Measurements from ENCODE around the gene ARID1B. TPM values are rescaled to one million over a fixed set of nuclear protein-coding genes. Genes with fewer than 3 reads are reported as not detected.

Gene ARID1B
- total RNA-seq, 4 donors from 2014 or later: 87.1 to 194 (median 115) TPM

DNA sequence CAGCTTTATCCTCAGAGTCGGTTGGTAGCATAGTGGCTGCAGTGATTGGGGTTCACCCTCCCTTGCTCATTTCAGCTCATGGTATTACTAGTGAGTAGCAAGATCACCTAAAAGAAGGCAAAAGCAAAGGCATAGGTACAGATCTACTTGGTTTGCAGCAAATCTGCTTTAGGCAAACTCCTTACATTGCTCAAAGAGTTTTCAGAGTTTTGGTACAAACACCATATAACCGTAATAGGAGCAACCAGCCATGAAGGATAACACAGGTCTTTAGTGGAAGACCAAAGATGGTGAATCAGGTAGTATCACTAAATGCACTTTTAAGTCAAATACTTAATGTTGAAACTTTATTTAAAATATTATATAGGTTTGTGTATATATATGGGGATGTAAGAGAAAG is 172.9 kb downstream of the ARID1B start:
- no peaks in the 10 kb centered on the region for H3K36me3 ChIP-seq

DNA sequence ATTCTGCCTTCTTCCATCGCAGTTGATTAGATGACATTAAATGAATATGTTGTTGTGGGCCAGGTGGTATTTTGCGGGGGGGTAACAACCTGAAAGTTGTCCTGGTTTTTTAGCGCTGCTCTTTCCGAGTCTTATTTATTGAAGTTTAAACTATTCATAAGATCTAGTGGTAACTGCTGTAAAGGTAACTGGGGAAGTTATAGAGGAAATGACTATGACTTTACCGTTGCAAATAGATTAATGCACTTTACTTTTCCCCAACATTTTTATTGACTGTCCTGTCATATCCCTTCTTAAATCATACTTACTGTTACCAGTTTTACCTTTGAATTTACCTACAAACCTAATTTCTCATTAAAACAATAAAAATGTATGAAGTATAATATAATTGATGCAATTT is 173.4 kb downstream of the ARID1B start:
- H3K27ac ChIP-seq: no peak overlapping the region
- 69 to 86% methylated on average over 2 to 5 of the region's 5 CpGs for WGBS, 2 donors (ENCODE audit: low coverage in 1 of 2)
- intact Hi-C loops (cut with DNase I; ENCODE audit: low total_unique reads) (no loop called here), in situ Hi-C loops (cut with MboI; ENCODE audit: low pct_ligation_motif_present in 1 of 4, low pct_unique_long_range_greater_than_20kb in 1 of 4, low sequenced_read_pairs in 3 of 4) (no loop called here)
- TF ChIP-seq, protein P1, sequence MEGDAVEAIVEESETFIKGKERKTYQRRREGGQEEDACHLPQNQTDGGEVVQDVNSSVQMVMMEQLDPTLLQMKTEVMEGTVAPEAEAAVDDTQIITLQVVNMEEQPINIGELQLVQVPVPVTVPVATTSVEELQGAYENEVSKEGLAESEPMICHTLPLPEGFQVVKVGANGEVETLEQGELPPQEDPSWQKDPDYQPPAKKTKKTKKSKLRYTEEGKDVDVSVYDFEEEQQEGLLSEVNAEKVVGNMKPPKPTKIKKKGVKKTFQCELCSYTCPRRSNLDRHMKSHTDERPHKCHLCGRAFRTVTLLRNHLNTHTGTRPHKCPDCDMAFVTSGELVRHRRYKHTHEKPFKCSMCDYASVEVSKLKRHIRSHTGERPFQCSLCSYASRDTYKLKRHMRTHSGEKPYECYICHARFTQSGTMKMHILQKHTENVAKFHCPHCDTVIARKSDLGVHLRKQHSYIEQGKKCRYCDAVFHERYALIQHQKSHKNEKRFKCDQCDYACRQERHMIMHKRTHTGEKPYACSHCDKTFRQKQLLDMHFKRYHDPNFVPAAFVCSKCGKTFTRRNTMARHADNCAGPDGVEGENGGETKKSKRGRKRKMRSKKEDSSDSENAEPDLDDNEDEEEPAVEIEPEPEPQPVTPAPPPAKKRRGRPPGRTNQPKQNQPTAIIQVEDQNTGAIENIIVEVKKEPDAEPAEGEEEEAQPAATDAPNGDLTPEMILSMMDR (IDR thresholded peaks at IDR 0.05): no peak
- TF ChIP-seq POLR2A (IDR thresholded peaks at IDR 0.05) (no peak), EP300 (IDR thresholded peaks at IDR 0.05; ENCODE audit: low read depth) (no peak), POLR2AphosphoS5 (IDR thresholded peaks at IDR 0.05) (no peak)
- no peaks in the 10 kb centered on the region for H3K9me3 ChIP-seq
- no peak overlapping the region for H3K4me3 ChIP-seq
- no peaks in the 10 kb centered on the region for H3K36me3 ChIP-seq
- no peak for DNase-seq
- peaks cover 14 to 69% (median 45%) of the 10 kb centered on the region in 4 donors for H3K4me1 ChIP-seq
- H3K27me3 ChIP-seq: no peaks in the 10 kb centered on the region

More for the DNA sequence above, 172.9 kb downstream of the ARID1B start:
- no peak for TF ChIP-seq POLR2A (IDR thresholded peaks at IDR 0.05)
- Histone ChIP-seq H3K4me3 (no peak overlapping the region), H3K27me3 (no peaks in the 10 kb centered on the region), H3K9me3 (no peaks in the 10 kb centered on the region), H3K27ac (no peak overlapping the region), H3K4me1 (peaks cover 14 to 65% (median 41%) of the 10 kb centered on the region in 4 donors)
- no peak for DNase-seq
- intact Hi-C loops (cut with DNase I; ENCODE audit: low total_unique reads): no loop called here
- in situ Hi-C loops (cut with MboI; ENCODE audit: low pct_ligation_motif_present in 1 of 4, low pct_unique_long_range_greater_than_20kb in 1 of 4, low sequenced_read_pairs in 3 of 4): no loop called here
- 91 to 94% methylated on average over 1 to 2 of the region's 2 CpGs for WGBS, 2 donors (ENCODE audit: low coverage in 1 of 2)

DNA sequence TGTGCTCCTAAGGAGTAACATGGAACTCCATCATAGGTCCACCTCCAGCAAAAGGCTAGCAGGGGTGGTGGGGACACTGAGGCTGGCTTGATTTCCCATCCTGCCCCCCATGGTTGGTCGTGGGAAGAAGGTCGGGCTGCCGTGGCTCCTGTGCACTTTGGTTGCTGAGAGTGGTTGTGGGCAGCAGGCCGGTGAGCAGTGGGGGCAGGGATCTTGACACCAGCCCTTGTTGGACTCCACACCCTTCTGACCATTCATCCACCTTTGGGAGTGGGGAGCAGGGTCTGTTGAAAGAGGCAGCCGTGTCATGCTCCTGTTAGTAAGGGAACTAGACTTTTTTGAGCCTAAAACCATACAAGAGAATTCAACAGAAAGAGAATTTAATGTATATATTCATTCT is 175.2 kb downstream of the ARID1B start:
- Histone ChIP-seq H3K27me3 (no peaks in the 10 kb centered on the region), H3K4me1 (peaks cover 24 to 70% (median 49%) of the 10 kb centered on the region in 4 donors), H3K4me3 (no peak overlapping the region), H3K9me3 (no peaks in the 10 kb centered on the region), H3K27ac (no peak overlapping the region), H3K36me3 (no peaks in the 10 kb centered on the region)
- in situ Hi-C loops (cut with MboI; ENCODE audit: low pct_ligation_motif_present in 1 of 4, low pct_unique_long_range_greater_than_20kb in 1 of 4, low sequenced_read_pairs in 3 of 4) (no loop called here), intact Hi-C loops (cut with DNase I; ENCODE audit: low total_unique reads) (no loop called here)
- no peak for TF ChIP-seq POLR2A (IDR thresholded peaks at IDR 0.05)
- no peak for TF ChIP-seq EP300 (IDR thresholded peaks at IDR 0.05; ENCODE audit: low read depth)
- DNase-seq: no peak
- 88% methylated on average over 5 of the region's 5 CpGs; no CpG with 5 or more reads in 1 of the 2 donors for WGBS, 2 donors (ENCODE audit: low coverage in 1 of 2)

DNA sequence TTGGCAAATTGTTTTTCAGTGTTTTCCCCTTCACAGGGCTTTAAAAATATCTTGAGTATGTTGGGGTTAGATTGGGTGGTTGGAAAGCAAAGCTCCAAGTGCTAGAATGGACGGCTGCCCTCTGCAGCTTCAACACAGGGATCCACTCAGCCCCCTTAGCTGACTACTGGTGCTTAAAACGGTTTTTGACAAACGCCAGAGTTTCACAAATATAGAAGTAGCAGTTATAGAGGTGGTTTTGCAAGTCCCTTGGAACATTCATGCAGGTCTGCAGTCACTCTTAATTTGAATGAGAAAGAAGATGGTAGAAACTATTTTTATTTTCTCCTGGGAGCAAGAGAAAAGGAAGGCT is 175.9 kb downstream of the ARID1B start:
- TF ChIP-seq POLR2A (IDR thresholded peaks at IDR 0.05): no peak
- no peak for TF ChIP-seq EP300 (IDR thresholded peaks at IDR 0.05; ENCODE audit: low read depth)
- TF ChIP-seq POLR2AphosphoS5 (IDR thresholded peaks at IDR 0.05): no peak
- TF ChIP-seq, protein P1 (IDR thresholded peaks at IDR 0.05): no peak
- in situ Hi-C loops (cut with MboI; ENCODE audit: low pct_ligation_motif_present in 1 of 4, low pct_unique_long_range_greater_than_20kb in 1 of 4, low sequenced_read_pairs in 3 of 4) (no loop called here), intact Hi-C loops (cut with DNase I; ENCODE audit: low total_unique reads) (no loop called here)
- H3K9me3 ChIP-seq: no peaks in the 10 kb centered on the region
- no peaks in the 10 kb centered on the region for H3K36me3 ChIP-seq
- no peak for DNase-seq
- no peak overlapping the region for H3K4me3 ChIP-seq
- peak overlapping the region; percentile 28 to 56 (median 38) for H3K27ac ChIP-seq
- peaks cover 24 to 67% (median 45%) of the 10 kb centered on the region in 4 donors for H3K4me1 ChIP-seq
- H3K27me3 ChIP-seq: no peaks in the 10 kb centered on the region
- 38 to 70% methylated on average over 2 to 3 of the region's 3 CpGs for WGBS, 2 donors (ENCODE audit: low coverage in 1 of 2)

DNA sequence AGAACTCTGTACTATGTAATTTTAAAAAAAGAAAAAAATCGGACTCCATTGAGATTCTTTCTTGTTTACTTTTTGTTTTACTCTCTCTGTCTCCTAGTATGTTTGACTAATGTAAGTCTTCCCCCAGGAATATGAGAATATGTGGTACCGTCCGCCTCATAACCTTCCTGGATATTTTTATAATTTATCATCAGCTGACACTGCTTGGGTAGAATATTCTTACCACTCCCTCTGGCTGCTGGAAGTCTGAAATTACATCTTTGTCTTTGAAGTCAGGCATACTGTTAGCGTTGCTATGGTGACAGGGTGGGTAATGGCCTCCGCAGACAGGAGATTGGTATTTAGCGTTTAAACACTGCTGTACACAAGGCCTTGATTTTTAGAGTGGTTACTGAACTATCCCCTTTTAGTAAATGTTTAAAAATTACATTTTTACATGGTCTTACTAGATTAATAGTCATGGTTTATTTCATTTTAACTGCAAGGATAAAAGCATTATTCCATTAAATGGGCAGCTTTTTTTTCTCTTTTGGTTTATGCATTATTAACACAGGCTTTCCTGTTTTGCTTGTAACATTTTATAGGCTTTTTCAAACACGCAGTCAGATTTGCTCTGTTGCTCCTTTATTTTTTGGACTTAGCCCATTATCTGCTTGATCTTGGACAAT is 176.4 kb downstream of the ARID1B start:
- Histone ChIP-seq H3K4me3 (no peak overlapping the region), H3K27ac (peak overlapping the region; percentile 28 to 56 (median 38)), H3K36me3 (no peaks in the 10 kb centered on the region), H3K9me3 (no peaks in the 10 kb centered on the region), H3K4me1 (peaks cover 24 to 62% (median 44%) of the 10 kb centered on the region in 4 donors), H3K27me3 (no peaks in the 10 kb centered on the region)
- intact Hi-C loops (cut with DNase I; ENCODE audit: low total_unique reads): no loop called here
- 23 to 25% methylated on average over 5 to 7 of the region's 7 CpGs for WGBS, 2 donors (ENCODE audit: low coverage in 1 of 2)
- TF ChIP-seq POLR2AphosphoS5 (IDR thresholded peaks at IDR 0.05): peak in 1 of 3 donors; percentile 7
- no peak for TF ChIP-seq EP300 (IDR thresholded peaks at IDR 0.05; ENCODE audit: low read depth)
- TF ChIP-seq, protein P1 (IDR thresholded peaks at IDR 0.05): peak in 3 of 5 experiments; percentile 9 to 29 (median 11)
- no peak for TF ChIP-seq POLR2A (IDR thresholded peaks at IDR 0.05)
- in situ Hi-C loops (cut with MboI; ENCODE audit: low pct_ligation_motif_present in 1 of 4, low pct_unique_long_range_greater_than_20kb in 1 of 4, low sequenced_read_pairs in 3 of 4): no loop called here
- DNase-seq: no peak

Measured in transverse colon (tissue), 4 donors.